ENCODE data around the gene BEND4.

DNA sequence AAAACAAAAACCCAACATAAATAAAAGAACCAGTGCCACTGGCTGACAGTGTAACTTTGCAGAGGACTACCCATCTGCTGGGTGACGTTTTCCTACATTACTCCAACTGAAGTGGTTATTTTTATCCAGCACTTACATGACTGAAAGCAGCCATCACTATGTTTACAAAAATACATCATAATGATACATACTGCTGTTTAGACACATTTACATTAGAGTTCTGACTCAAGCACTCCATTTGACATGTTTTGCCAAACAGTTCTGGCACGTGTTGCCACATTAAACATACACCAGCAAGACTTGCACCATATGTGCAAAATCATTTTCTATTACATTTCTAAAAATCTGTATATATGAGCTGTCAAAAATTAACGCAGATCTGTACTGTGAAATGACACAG lies 39.6 kb downstream of the BEND4 start:
- no peak for TF ChIP-seq PATZ1 (CRISPR knock-in tag; IDR thresholded peaks at IDR 0.05; ENCODE audit: borderline replicate concordance)
- TF ChIP-seq ZFP3 (CRISPR knock-in tag; IDR thresholded peaks at IDR 0.05) = no peak
- no peak for TF ChIP-seq TSHZ2 (CRISPR knock-in tag; IDR thresholded peaks at IDR 0.05)
- TF ChIP-seq ARNTL (CRISPR knock-in tag; IDR thresholded peaks at IDR 0.05; ENCODE audit: borderline replicate concordance, low read depth) = no peak
- TF ChIP-seq BACH2 (CRISPR knock-in tag; IDR thresholded peaks at IDR 0.05; ENCODE audit: borderline replicate concordance) = no peak
- no peak for TF ChIP-seq POU6F1 (CRISPR knock-in tag; IDR thresholded peaks at IDR 0.05; ENCODE audit: borderline replicate concordance, low read depth)
- no peak for TF ChIP-seq RARB (CRISPR knock-in tag; IDR thresholded peaks at IDR 0.05)
- TF ChIP-seq SNAI2 (CRISPR knock-in tag; IDR thresholded peaks at IDR 0.05) = no peak
- no peak for TF ChIP-seq GLIS3 (CRISPR knock-in tag; IDR thresholded peaks at IDR 0.05)
- TF ChIP-seq CSDC2 (CRISPR knock-in tag; IDR thresholded peaks at IDR 0.05) = no peak
- TF ChIP-seq TCF4 (CRISPR knock-in tag; IDR thresholded peaks at IDR 0.05; ENCODE audit: borderline replicate concordance) = no peak
- no peak for TF ChIP-seq TOX (CRISPR knock-in tag; IDR thresholded peaks at IDR 0.05; ENCODE audit: borderline replicate concordance)
- no peak for TF ChIP-seq CSRNP3 (CRISPR knock-in tag; IDR thresholded peaks at IDR 0.05)
- TF ChIP-seq ZFP30 (CRISPR knock-in tag; IDR thresholded peaks at IDR 0.05) = no peak

Measured in SK-N-SH treated with all-trans-retinoic acid at 6 μM for 48 hours (cell line).